Mucosa of rectum (tissue), 2 donors: ENCODE data around the gene KRTAP6-3.

Experiments used
- H3K27ac ChIP-seq, 2 donors: one replicate each; pipeline ENCODE4 v1.7.0; 2013; ENCODE audit warnings: inconsistent platforms in 2 of 2, low read depth in 2 of 2, low read length in 2 of 2
- H3K27me3 ChIP-seq, 2 donors: one replicate each; pipeline ENCODE4 v1.7.0; 2013; ENCODE audit warnings: low read length in 2 of 2; ENCODE audit not compliant: control insufficient read depth in 2 of 2, insufficient read depth in 2 of 2
- H3K36me3 ChIP-seq, 2 donors: one replicate each; pipeline ENCODE4 v1.7.0; 2013; ENCODE audit warnings: low read length in 2 of 2; ENCODE audit not compliant: control insufficient read depth in 2 of 2, insufficient read depth in 2 of 2
- H3K4me1 ChIP-seq, 2 donors: one replicate each; pipeline ENCODE4 v1.7.0; 2013; ENCODE audit warnings: low read length in 2 of 2, mild to moderate bottlenecking in 1 of 2; ENCODE audit not compliant: control insufficient read depth in 2 of 2, insufficient read depth in 2 of 2
- H3K4me3 ChIP-seq, 2 donors: one replicate each; pipeline ENCODE4 v1.7.0; 2013; ENCODE audit warnings: low read length in 2 of 2
- H3K9ac ChIP-seq, 2 donors: one replicate each; pipeline ENCODE4 v1.7.0; 2013; ENCODE audit warnings: low read length in 2 of 2, low read depth in 1 of 2, mild to moderate bottlenecking in 1 of 2
- H3K9me3 ChIP-seq, 2 donors: one replicate each; pipeline ENCODE4 v1.7.0; 2013; ENCODE audit warnings: low read length in 2 of 2; ENCODE audit not compliant: control insufficient read depth in 2 of 2
- donor health status: healthy.
- donor health status: Normal muscosa, but diverticular disease.

Gene KRTAP6-3

DNA sequence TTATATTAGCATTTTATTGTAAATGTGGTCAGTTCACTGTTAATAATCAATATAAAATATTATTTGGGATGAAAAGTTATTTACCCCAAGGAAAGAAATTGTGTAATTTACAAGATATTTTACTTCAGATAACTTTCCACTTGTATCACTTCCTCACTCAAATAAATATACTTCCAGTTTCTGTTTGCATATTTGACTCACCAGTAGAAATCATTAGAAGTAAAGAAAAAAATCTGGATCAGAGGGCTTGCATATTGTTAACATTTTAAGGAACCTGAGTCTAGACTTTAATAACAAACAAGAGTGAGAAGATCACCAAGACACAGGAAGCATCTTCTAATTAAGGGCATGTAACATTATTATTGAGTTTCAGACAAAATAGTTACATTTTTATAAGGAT is 27.8 kb downstream of the KRTAP6-3 start:
- H3K4me3 ChIP-seq: no peak overlapping the region
- no peaks in the 10 kb centered on the region for H3K27me3 ChIP-seq
- H3K9me3 ChIP-seq: peaks cover 4 to 7% of the 10 kb centered on the region in 2 donors
- no peak overlapping the region for H3K27ac ChIP-seq
- no peak overlapping the region for H3K9ac ChIP-seq
- H3K36me3 ChIP-seq: no peaks in the 10 kb centered on the region
- H3K4me1 ChIP-seq: no peaks in the 10 kb centered on the region

DNA sequence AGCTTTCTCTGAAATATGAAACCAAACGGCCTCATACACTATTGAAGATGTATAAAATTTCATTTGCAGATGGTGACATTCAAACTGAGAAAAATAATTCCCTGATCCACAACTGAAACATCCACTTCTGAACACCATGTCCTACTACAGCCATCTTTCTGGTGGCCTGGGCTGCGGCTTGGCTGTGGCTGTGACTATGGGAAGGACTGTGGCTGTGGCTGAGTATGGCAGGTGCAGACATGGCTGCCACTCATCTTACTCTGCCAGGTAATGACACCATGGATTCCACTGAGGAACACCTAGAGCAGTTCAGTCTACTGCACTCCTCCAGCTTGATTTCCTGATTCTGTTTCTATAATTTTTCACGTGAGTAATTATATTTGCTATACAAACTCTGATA is 28.3 kb downstream of the KRTAP6-3 start, which contains the start of gene KRTAP20-4:
Gene KRTAP20-4, plus strand, starts transcription at position 106 of the 400 bp plus-strand sequence.
- Histone ChIP-seq H3K9ac (no peak within 1 kb of the TSS), H3K4me3 (no peak within 1 kb of the TSS), H3K27me3 (no peaks in the 10 kb centered on the region), H3K36me3 (no peaks in the 10 kb centered on the region), H3K9me3 (peaks cover 4 to 7% of the 10 kb centered on the region in 2 donors), H3K27ac (no peak within 1 kb of the TSS), H3K4me1 (no peaks in the 10 kb centered on the region)

DNA sequence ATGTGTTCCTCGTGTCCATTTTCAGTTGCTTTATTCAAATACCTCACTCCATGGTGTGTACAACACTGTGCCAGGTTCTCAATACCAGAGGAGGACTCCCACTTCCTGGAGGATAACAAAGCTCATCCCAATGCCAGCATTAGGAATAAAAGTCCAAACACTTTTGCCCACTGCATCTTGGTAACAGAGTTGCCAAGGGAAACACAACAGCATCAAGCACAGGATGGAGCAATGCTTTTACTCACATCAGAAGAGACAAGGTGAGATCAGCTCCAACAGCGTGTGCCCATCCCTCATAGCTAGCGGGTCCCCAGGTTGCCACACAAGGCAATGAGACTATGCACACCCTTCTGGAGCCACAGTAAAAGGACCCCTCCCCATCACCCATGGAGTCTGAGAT is 31.1 kb downstream of the KRTAP6-3 start:
- Histone ChIP-seq H3K9me3 (peaks cover 4 to 5% of the 10 kb centered on the region in 2 donors), H3K9ac (no peak overlapping the region), H3K4me1 (no peaks in the 10 kb centered on the region), H3K27ac (no peak overlapping the region), H3K27me3 (no peaks in the 10 kb centered on the region), H3K4me3 (no peak overlapping the region), H3K36me3 (no peaks in the 10 kb centered on the region)

DNA sequence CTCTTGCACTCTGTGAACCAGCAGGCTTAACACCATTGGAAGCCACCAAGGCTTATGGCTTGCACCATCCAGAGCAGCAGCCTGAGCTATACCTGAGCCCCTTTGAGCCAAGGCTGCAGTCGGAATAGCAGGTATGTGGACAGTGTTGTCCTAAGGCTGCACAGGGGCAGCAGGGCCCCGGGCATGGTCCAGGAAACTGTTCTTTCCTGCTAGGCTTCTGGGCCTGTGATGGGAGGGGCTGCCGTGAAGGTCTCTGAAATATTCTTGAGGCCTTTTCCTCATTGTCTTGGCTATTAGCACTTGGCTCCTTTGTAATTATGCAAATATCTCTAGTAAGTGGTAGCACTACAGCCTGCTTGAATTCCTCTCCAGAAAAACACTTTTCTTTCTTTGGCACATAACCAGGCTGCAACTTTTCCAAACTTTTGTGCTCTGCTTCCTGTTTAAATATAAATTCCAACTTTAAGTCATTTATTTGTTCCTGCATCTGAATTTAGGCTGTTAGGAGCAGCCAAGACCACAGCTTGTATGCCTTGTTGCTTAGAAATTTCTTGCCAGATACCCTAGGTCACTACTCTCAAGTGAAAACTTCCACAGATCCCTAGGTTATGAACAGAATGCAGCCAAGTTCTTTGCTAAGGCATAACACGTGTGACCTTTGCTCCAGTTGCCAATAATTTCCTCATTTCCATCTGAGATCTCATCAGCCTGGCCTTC is 33.4 kb downstream of the KRTAP6-3 start:
- H3K4me3 ChIP-seq: no peak overlapping the region
- no peaks in the 10 kb centered on the region for H3K36me3 ChIP-seq
- H3K9me3 ChIP-seq: peaks cover 4 to 5% of the 10 kb centered on the region in 2 donors
- H3K9ac ChIP-seq: no peak overlapping the region
- no peaks in the 10 kb centered on the region for H3K27me3 ChIP-seq
- H3K4me1 ChIP-seq: no peaks in the 10 kb centered on the region
- no peak overlapping the region for H3K27ac ChIP-seq

DNA sequence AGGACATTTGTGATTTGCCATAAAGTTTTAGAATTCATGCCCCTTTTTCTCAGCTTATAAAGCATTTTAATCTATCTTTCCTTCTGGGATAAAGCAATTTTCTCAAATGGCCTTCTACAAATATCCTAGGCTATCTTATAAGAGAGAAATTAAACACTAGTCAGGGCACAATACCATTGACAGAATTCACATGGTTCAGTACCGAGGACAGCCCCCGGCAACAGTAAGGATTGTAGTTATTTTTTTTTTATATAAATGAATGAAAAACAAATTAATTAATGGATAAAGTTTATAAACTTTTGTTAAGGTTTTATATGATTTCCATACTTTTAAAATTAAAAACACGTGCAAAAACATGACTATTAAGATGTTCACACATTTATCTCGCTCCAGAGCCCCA is 35.9 kb downstream of the KRTAP6-3 start:
- Histone ChIP-seq H3K27me3 (no peaks in the 10 kb centered on the region), H3K4me1 (no peaks in the 10 kb centered on the region), H3K36me3 (no peaks in the 10 kb centered on the region), H3K9ac (no peak overlapping the region), H3K27ac (no peak overlapping the region), H3K9me3 (peaks cover 4 to 10% of the 10 kb centered on the region in 2 donors), H3K4me3 (no peak overlapping the region)

DNA sequence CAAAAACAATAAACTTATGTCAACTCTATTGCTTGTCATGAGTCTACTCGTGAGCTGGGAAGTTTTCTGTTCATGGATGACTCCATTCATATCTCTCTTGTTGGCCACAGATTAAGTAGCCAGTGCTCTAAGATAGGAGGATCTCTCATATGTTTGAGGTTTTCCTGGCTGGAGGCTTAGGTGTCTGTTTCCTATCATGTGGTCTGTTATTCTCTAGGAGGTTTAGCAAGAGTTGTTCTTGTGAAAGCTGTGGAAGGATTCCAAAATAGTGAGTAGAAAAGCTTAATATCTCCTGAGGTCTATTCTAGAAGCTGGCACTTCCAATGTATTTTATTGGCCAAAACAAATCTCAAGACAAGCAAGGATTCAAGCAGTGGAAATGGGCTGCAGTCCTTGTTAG is 37.0 kb downstream of the KRTAP6-3 start:
- Histone ChIP-seq H3K4me3 (no peak overlapping the region), H3K4me1 (no peaks in the 10 kb centered on the region), H3K27me3 (no peaks in the 10 kb centered on the region), H3K27ac (no peak overlapping the region), H3K36me3 (no peaks in the 10 kb centered on the region), H3K9ac (no peak overlapping the region), H3K9me3 (peaks cover 0 to 5% of the 10 kb centered on the region in 2 donors)

DNA sequence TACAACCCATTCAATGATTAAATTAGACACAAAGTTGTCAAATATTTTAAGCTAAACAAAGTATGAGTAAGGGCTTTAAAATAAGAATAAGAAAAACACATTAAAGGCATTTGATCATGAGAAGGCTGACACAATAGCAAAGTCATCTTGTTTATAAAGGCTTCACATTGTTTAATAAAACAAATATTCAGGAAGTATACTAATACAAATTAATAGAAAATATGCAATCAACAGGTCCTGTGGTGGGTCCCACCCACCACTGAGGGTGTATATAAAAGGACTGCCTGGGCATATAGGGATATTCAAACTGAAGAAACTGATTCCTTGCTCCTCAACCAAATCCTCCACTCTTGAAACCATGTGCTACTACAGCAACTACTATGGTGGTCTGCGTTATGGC is 42.7 kb downstream of the KRTAP6-3 start, which contains the start of gene KRTAP20-2:
Gene KRTAP20-2, plus strand, starts transcription at position 301 of the 400 bp plus-strand sequence. Its CDS starts 58 bp downstream, at position 359.
- H3K4me1 ChIP-seq: no peaks in the 10 kb centered on the region
- H3K9me3 ChIP-seq: peaks cover 0 to 5% of the 10 kb centered on the region in 2 donors
- H3K9ac ChIP-seq: no peak within 1 kb of the TSS
- H3K27me3 ChIP-seq: no peaks in the 10 kb centered on the region
- no peak within 1 kb of the TSS for H3K4me3 ChIP-seq
- no peaks in the 10 kb centered on the region for H3K36me3 ChIP-seq
- H3K27ac ChIP-seq: no peak within 1 kb of the TSS

DNA sequence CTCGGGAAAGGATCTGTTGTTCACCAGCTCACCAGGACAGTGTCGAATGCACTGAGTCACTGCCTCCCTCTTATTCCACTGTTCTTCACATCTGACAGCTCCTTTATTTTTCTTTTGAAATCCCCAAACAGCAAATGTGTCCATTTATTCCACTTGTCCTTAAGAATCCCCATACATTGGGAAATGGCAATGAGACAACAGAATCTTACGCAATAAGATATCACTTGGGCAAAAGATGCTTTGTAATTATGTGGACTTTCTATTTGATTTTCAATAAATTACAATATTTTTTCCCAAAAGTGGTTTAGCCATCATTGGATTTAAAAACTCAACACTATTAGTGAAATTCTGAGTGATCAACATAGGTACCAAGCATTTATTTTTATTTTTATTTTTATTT is 46.4 kb downstream of the KRTAP6-3 start:
- Histone ChIP-seq H3K36me3 (no peaks in the 10 kb centered on the region), H3K4me3 (no peak overlapping the region), H3K27ac (no peak overlapping the region), H3K9ac (no peak overlapping the region), H3K4me1 (no peaks in the 10 kb centered on the region), H3K9me3 (peaks cover 0 to 3% of the 10 kb centered on the region in 2 donors), H3K27me3 (no peaks in the 10 kb centered on the region)

DNA sequence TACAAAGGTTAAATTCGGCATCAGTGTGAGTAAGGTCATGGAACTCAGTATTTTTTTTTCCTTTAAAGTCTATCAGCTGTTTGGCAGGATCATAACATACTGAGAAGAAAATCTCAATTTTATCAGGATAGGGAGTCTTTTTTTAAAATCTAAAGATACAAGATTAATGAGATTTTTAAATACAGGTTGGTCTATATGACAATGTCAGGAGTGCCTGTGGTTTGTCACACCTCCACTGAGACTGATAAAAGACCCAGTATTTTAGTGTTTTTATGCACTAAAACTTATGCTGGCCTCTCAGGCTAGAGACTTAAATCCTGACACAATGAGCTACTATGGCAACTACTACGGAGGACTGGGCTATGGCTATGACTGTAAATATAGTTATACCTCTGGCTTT is 50.3 kb downstream of the KRTAP6-3 start, which contains the start of gene KRTAP20-3:
Gene KRTAP20-3, plus strand, starts transcription at position 301 of the 400 bp plus-strand sequence.
- Histone ChIP-seq H3K27me3 (no peaks in the 10 kb centered on the region), H3K4me1 (no peaks in the 10 kb centered on the region), H3K36me3 (no peaks in the 10 kb centered on the region), H3K9ac (no peak within 1 kb of the TSS), H3K27ac (no peak within 1 kb of the TSS), H3K4me3 (no peak within 1 kb of the TSS), H3K9me3 (peaks cover 0 to 6% of the 10 kb centered on the region in 2 donors)
